Activated CD8-positive, alpha-beta memory T cell treated with anti-CD3 and anti-CD28 coated beads, Interleukin-2, amount 10 ng/mL, durations not matched to agents 7 days and 5 days (primary cell): ENCODE results near the gene CLEC7A. TPM values are rescaled to one million over a fixed set of nuclear protein-coding genes. Genes with fewer than 3 reads are reported as not detected.

Source experiments
- ATAC-seq: fragments of 150-1000 bp; cut with Tn5 transposase; one replicate; pipeline ENCODE4 v1.10.0; 2021; ENCODE audit warnings: moderate library complexity
- CTCF ChIA-PET: fragments of 350-600 bp; sonication (Branson Sonifier 250); formaldehyde crosslinking; loops from one replicate; lab custom pipeline; 2021; ENCODE audit warnings: antibody characterized with exemption; lab: Charles Lee
- DNase-seq: peaks from one replicate; pipeline ENCODE4 v3.0.0-alpha.2; 2020
- H3K27ac Mint-ChIP-seq: one replicate; pipeline ENCODE4 v1.8.0; 2021; ENCODE audit warnings: mild to moderate bottlenecking, mixed read lengths
- H3K27me3 Mint-ChIP-seq: one replicate; pipeline ENCODE4 v1.8.0; 2021; ENCODE audit warnings: mixed read lengths
- H3K36me3 Mint-ChIP-seq: one replicate; pipeline ENCODE4 v1.8.0; 2021; ENCODE audit warnings: mild to moderate bottlenecking, mixed read lengths
- H3K4me1 Mint-ChIP-seq: one replicate; pipeline ENCODE4 v1.8.0; 2021; ENCODE audit warnings: mixed read lengths
- H3K4me3 Mint-ChIP-seq: one replicate; pipeline ENCODE4 v1.8.0; 2021; ENCODE audit warnings: mild to moderate bottlenecking, moderate library complexity, mixed read lengths
- H3K9me3 Mint-ChIP-seq: one replicate; pipeline ENCODE4 v1.8.0; 2022; ENCODE audit warnings: low read depth, mixed read lengths
- total RNA-seq, 2 experiments: library from RNA; stranded (reverse); gene quantifications; one replicate each; pipeline ENCODE4 v1.2.3, GENCODE V29; 2021

CLEC7A gene
- under 1 TPM in 1 of 2 experiments, not detected in 1; 0.26 TPM for total RNA-seq

DNA sequence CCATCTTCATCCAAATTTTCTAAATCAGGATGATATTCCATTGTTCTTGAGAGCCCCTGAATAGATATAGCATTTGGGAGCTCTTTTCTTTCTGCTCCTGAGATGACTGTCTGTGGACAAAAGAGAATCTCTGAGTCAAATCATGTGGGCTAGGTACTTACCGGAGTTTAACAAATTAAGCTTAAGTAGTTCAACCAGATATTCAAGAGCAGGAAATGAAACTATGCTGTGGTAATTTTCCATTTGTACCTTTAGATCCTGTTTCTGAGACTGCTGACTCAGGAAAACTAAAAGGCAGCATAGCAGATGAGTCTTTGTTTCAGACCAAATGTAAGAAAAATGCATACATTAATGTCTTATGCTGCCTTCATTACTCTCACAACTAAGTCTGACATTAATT is at the start of gene CLEC7A:
TSS of gene CLEC7A (minus strand) at position 158 of the 400 bp plus-strand sequence. CDS start at position 41, 117 bp downstream.
- DNase-seq: no peak
- Mint-ChIP-seq H3K4me3 (no peak within 1 kb of the TSS), H3K27ac (no peak within 1 kb of the TSS), H3K36me3 (no peaks in the 10 kb centered on the region), H3K9me3 (no peaks in the 10 kb centered on the region), H3K27me3 (peaks cover 21% of the 10 kb centered on the region), H3K4me1 (peaks cover 5% of the 10 kb centered on the region)
- ATAC-seq: peak; percentile 45
- CTCF ChIA-PET: no interaction called here

DNA sequence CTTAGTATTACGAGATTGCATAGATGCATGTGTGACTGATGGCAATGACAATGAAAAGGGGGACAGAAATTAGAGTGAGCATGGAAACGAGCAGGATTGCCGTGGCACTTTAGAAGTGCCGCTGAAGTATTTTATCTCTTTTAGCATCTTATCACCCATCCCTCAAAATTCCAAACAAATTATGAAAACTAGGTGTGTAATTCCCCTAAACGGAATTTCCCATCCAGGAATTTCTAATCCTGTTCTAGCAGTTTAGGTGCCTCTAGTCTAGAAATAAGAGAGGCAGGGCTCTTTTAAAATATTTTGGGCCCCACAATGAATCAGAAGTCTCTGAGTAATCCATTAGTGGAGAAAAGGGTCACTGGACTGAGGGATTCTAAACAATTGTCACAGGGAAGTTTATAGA is 49.8 kb upstream of the CLEC7A start:
- no peaks in the 10 kb centered on the region for H3K9me3 Mint-ChIP-seq
- H3K27ac Mint-ChIP-seq: no peak overlapping the region
- no peak overlapping the region for H3K4me3 Mint-ChIP-seq
- DNase-seq (no peak), ATAC-seq (no peak)
- no peaks in the 10 kb centered on the region for H3K4me1 Mint-ChIP-seq
- H3K27me3 Mint-ChIP-seq: peaks cover 41% of the 10 kb centered on the region
- CTCF ChIA-PET: no interaction called here
- H3K36me3 Mint-ChIP-seq: no peaks in the 10 kb centered on the region

DNA sequence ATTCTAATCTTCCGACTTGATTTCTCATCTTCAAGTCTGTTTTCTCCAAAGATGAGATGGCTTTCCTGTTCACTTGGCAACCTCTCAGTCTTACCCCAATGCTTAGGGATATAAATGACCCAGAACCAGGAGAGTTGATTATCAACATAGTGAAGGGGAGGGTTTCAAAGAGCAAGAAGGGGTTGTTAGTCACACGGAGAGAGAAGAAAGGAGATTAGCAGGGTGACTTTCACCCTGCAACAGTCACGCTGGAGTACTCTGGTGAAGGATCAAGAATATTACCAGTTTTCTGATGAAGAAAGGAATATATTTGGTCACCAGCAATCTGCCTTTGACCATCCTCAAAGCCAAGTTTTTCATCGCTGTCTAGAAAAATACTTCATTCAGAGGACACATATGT is 48.8 kb upstream of the CLEC7A start, which contains the start of gene TMEM52B:
TSS of gene TMEM52B (plus strand) at position 212 of the 400 bp plus-strand sequence. CDS start 543 bp downstream, outside the sequence.
- Mint-ChIP-seq H3K27ac (no peak within 1 kb of the TSS), H3K4me3 (no peak within 1 kb of the TSS), H3K27me3 (peaks cover 34% of the 10 kb centered on the region), H3K36me3 (no peaks in the 10 kb centered on the region), H3K4me1 (no peaks in the 10 kb centered on the region), H3K9me3 (no peaks in the 10 kb centered on the region)
- ATAC-seq: no peak
- CTCF ChIA-PET: no interaction called here
- DNase-seq: no peak

DNA sequence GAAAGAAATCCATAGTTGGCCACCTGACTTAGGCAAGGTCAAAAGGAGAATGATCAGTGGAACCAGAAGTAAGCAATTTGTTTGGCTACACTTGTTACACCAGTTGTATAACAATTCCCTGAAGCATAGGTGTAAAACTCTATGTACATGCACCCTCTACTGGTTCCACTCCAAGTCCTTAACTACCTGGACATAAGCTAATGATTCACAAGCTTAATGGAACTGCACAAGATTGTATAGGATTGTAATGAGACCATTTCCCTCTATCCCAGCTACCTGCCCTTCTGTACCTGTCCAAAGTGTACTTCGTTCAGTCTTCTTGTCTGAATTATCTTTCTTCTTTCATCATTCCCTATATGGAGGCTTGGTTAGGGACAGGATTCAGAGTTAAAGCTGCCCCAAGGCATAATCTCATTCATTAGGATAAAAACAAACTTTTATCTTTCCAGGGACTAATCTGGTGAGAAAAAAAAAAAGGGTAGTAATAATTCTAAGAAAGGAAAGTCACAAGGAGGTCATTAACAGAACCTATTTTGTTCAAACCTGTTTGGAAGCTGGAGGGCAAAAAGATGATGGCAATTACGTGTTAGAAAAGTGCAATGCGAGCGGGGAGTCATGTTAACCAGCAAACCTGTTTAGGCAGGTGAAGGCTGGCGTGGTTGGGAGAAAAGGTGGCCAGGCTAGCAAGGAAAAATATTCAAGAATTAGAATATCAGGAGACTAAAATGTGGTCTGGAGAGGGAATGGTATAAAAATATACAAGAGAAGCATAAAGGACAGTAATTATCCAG is 46.0 kb upstream of the CLEC7A start:
- Mint-ChIP-seq H3K36me3 (no peaks in the 10 kb centered on the region), H3K9me3 (no peaks in the 10 kb centered on the region), H3K27ac (no peak overlapping the region), H3K4me3 (no peak overlapping the region), H3K27me3 (peaks cover 42% of the 10 kb centered on the region), H3K4me1 (no peaks in the 10 kb centered on the region)
- CTCF ChIA-PET: interaction anchor here (1.0 to 2.2 kb wide), 2 partner anchors 23 kb away, joined by 3 to 8 read pairs; no protein-coding TSS in a partner anchor
- ATAC-seq: no peak
- DNase-seq: no peak

DNA sequence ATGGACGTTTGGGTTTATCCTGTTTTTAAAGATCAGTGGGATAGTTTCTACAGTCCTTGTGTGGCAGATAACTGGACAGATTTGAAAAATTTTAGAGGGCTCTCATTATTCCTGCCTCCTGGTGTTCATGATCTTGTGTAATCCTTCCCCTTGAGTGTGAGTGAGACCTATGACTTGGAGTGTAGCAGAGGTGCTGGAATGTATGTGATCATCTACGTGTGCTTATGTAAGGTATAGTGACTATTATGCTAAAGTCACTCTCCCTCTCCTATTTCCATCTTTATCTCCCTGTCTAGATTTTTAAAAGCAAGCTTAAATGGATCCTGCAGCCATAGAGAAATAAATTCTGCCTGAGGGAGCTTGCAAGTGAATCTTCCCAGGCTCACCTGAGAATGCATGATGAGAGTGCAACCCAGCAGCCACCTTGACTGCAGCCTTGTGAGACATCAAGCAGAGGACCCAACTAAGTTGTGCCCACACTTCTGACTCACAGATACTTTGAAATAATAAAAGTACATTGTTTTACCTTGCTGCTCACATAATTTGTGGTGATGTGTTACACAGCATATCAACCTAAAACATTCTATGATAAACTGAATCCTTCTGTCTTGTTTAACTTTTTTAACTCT is 45.1 kb upstream of the CLEC7A start:
- Mint-ChIP-seq H3K4me3 (no peak overlapping the region), H3K36me3 (no peaks in the 10 kb centered on the region), H3K9me3 (no peaks in the 10 kb centered on the region), H3K27ac (no peak overlapping the region), H3K4me1 (no peaks in the 10 kb centered on the region), H3K27me3 (peaks cover 47% of the 10 kb centered on the region)
- ATAC-seq (no peak), DNase-seq (no peak)
- CTCF ChIA-PET: interaction anchor here (1.0 kb wide), 1 partner anchor 22 kb away, joined by 3 read pairs; no protein-coding TSS in a partner anchor

DNA sequence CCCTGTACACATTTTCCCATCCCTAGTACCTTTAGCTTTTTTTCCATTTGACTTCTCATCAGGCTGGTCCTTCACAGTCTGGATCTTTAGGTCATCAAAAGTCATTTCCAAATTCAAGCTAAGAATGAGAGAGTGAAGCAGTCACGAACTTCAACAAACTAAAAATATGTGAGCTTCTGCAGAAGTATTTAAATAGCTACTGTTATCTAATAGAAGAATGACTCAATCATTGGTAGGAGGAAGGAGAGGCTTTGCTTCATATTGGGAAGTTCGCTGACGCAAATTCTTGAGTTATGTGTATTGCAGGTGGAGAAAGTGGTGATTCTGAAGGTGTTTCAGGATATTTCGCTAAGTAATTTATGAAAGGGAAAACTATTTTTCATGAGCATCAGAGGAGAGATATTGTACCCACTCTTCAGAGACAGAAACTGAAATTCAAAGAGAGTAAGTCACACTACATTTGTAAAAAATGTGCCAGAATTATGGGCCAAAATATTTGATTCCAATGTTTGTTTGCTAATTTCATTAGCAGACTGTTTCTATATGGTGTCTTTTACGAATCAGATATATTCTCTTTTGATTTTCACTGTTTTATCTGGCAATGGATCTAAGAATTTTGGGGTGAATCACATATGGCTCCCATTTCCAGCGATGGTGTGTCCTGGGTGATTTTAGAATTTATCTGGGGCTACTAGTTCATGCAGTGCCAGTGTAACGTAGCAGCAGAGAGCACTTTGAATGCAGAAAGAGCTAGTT is 42.2 kb upstream of the CLEC7A start, which contains the start of gene OLR1:
TSS of gene OLR1 (minus strand) at position 160 of the 756 bp plus-strand sequence. CDS start at position 105, 55 bp downstream.
- Mint-ChIP-seq H3K27ac (no peak within 1 kb of the TSS), H3K9me3 (no peaks in the 10 kb centered on the region), H3K4me1 (no peaks in the 10 kb centered on the region), H3K4me3 (no peak within 1 kb of the TSS), H3K27me3 (peaks cover 42% of the 10 kb centered on the region), H3K36me3 (no peaks in the 10 kb centered on the region)
- CTCF ChIA-PET: interaction anchor here (0.9 to 2.6 kb wide), 3 partner anchors 19 to 358 kb away, joined by 3 to 9 read pairs (median 6); no protein-coding TSS in a partner anchor
- DNase-seq (no peak), ATAC-seq (no peak)

DNA sequence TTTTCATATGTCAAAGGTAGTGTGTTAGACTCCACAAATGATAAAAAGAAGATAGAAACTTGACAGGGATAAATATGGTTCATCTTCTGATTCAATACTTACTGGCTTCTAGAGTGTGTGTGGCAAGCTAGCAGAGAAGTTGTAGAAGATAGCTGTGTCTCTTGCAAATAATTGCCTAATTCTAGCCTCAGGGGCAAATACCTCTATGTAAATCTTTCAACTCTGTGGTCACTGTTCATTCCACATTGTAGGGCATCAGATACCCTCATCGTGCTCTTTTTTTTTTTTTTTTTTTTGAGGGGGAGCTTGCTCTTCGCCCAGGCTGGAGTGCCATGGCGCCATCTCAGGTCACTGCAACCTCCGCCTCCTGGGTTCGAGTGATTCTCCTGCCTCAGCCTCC is 40.2 kb upstream of the CLEC7A start:
- no peak for DNase-seq
- Mint-ChIP-seq H3K36me3 (no peaks in the 10 kb centered on the region), H3K27ac (no peak overlapping the region), H3K27me3 (peaks cover 45% of the 10 kb centered on the region), H3K9me3 (no peaks in the 10 kb centered on the region), H3K4me1 (no peaks in the 10 kb centered on the region), H3K4me3 (no peak overlapping the region)
- ATAC-seq: no peak
- CTCF ChIA-PET: interaction anchor here (2.1 to 2.6 kb wide), 2 partner anchors 17 to 21 kb away, joined by 6 to 7 read pairs; no protein-coding TSS in a partner anchor

DNA sequence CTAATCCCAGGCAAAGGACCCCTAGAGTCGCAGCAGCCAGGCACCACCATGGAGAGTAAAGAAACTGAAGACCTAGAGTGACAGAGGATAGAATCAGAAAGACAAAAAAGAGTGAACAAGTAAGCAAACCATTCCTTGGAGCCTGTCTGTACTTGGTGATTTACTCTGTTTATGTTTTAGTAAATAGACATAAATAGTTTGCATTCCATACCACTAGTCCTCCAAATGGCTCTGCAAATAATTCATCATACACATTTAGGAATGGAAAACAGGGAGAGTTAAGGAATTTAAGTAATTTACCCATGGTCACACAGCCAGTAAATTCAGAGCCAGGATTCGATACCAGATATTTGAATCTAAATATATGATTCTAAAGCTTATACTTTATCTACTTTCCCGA is 39.1 kb upstream of the CLEC7A start:
- ATAC-seq (no peak), DNase-seq (no peak)
- no peaks in the 10 kb centered on the region for H3K9me3 Mint-ChIP-seq
- no peak overlapping the region for H3K27ac Mint-ChIP-seq
- H3K27me3 Mint-ChIP-seq: peaks cover 40% of the 10 kb centered on the region
- H3K4me3 Mint-ChIP-seq: no peak overlapping the region
- H3K36me3 Mint-ChIP-seq: no peaks in the 10 kb centered on the region
- CTCF ChIA-PET: interaction anchor here (2.1 kb wide), 1 partner anchor 16 kb away, joined by 7 read pairs; no protein-coding TSS in a partner anchor
- no peaks in the 10 kb centered on the region for H3K4me1 Mint-ChIP-seq

DNA sequence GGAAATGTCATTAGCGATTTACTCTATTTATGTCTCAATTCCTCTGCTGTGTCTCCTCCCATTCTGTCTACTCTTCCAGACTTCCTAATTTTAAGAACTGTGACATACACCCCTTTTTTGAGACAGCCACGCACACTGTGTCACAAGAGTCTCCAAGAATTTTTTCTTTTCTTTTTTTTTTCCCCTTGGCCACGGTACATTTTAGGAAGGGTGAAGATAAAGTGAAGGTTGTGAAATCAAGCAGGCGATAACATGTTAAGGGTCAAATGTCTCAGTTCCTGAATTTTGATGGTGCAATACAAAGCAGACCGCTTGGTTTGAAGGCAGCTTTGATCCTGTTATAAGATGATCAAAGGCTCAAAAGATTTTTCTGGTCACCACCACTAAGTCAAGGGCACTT is 37.6 kb upstream of the CLEC7A start:
- Mint-ChIP-seq H3K4me1 (no peaks in the 10 kb centered on the region), H3K27ac (no peak overlapping the region), H3K27me3 (peaks cover 36% of the 10 kb centered on the region), H3K4me3 (no peak overlapping the region), H3K36me3 (no peaks in the 10 kb centered on the region), H3K9me3 (no peaks in the 10 kb centered on the region)
- DNase-seq: no peak
- CTCF ChIA-PET: interaction anchor here (0.9 to 1.5 kb wide), 2 partner anchors 15 to 583 kb away, joined by 3 read pairs; no protein-coding TSS in a partner anchor
- no peak for ATAC-seq

DNA sequence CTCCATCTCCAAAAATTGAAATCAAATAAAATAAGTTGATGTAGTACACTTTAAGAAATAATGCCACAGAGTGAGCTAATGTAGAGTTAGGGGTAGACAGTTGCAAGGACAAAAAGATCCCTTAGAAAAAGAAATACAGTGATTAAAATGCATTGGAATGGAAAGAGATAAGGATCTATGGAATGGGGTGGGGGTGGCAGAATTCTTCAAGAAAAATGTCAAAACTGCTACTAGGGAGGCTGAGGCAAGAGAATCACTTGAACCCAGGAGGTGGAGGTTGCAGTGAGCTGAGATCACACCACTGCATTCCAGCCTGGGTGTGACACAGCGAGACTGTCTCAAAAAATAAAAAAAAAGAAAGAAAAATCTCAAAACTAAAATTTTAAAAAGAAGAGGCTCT is 35.4 kb upstream of the CLEC7A start:
- CTCF ChIA-PET: no interaction called here
- H3K27ac Mint-ChIP-seq: no peak overlapping the region
- H3K36me3 Mint-ChIP-seq: no peaks in the 10 kb centered on the region
- no peak overlapping the region for H3K4me3 Mint-ChIP-seq
- no peaks in the 10 kb centered on the region for H3K9me3 Mint-ChIP-seq
- ATAC-seq: no peak
- peaks cover 19% of the 10 kb centered on the region for H3K27me3 Mint-ChIP-seq
- no peaks in the 10 kb centered on the region for H3K4me1 Mint-ChIP-seq
- no peak for DNase-seq

DNA sequence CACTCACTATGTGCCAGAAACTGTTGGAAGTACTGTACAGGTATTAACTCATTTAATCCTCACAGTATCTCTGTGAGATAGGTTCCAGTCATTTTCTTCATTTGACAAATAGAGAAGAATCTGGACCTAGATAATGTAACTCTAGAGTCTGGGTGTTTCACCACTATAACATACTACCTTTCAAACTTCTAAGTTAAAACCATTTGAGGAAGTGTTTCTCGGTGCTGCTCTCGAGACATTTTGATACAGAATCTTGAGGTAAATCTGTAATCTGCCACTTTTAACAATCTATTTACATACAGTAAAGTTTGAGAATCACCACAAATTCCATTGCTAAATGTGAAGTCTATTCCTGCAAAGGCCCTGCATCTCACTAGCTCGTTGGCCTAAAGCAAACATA is 33.1 kb upstream of the CLEC7A start:
- H3K9me3 Mint-ChIP-seq: no peaks in the 10 kb centered on the region
- H3K4me3 Mint-ChIP-seq: no peak overlapping the region
- DNase-seq (no peak), ATAC-seq (no peak)
- CTCF ChIA-PET: interaction anchor here (0.7 to 1.8 kb wide), 3 partner anchors 10 to 1164 kb away, joined by 3 to 7 read pairs (median 3); no protein-coding TSS in a partner anchor
- H3K36me3 Mint-ChIP-seq: no peaks in the 10 kb centered on the region
- peaks cover 27% of the 10 kb centered on the region for H3K27me3 Mint-ChIP-seq
- H3K27ac Mint-ChIP-seq: no peak overlapping the region
- peaks cover 2% of the 10 kb centered on the region for H3K4me1 Mint-ChIP-seq

DNA sequence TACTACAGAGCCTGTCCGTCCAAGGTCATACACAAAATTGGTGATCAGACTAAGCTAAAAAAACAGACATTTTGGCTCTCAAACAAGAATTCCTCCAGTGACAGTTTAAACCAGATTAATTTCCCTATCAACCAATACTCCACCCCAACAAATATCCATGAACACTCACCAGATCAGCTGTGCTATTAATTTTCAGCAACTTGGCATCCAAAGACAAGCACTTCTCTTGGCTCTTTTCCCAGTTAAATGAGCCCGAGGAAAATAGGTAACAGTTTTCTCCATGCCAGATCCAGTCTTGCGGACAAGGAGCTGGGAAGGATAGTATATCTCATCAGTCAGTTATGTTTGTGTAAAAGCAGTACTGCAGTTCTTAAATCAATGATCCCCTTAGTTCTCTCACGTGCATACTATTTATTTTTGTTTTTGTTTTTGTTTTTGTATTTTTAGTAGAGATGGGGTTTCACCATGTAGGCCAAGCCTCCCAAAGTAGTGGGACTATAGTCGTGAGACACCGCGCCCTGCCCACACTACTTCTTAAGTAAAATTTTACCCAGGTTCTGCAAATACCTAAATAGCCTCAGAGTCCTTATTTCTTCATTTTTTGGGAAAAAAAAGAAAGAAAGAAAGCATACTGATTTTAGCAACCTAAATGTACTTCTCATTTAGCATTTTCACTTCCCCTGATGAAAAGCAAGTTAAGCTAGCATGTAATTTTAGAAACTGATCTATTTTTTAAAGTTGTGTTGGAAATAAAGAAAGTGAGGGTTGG is 30.8 kb upstream of the CLEC7A start:
- H3K27me3 Mint-ChIP-seq: peaks cover 26% of the 10 kb centered on the region
- peaks cover 2% of the 10 kb centered on the region for H3K4me1 Mint-ChIP-seq
- H3K9me3 Mint-ChIP-seq: no peaks in the 10 kb centered on the region
- H3K36me3 Mint-ChIP-seq: no peaks in the 10 kb centered on the region
- H3K4me3 Mint-ChIP-seq: no peak overlapping the region
- no peak overlapping the region for H3K27ac Mint-ChIP-seq
- CTCF ChIA-PET: interaction anchor here (1.2 to 1.3 kb wide), 2 partner anchors 10 to 101 kb away, joined by 3 to 4 read pairs; no protein-coding TSS in a partner anchor
- DNase-seq (no peak), ATAC-seq (no peak)
